Endothelial cell of umbilical vein (primary cell): ENCODE measurements around the gene PLEKHA6. TPM values are rescaled to one million over a fixed set of nuclear protein-coding genes. Genes with fewer than 3 reads are reported as not detected.

Experiments
- BruUV-seq: library from RNA; stranded (reverse); fragments of 400-500 nt; replicated peaks from 2 replicates; lab custom pipeline; 2021; lab: Mats Ljungman, UMichigan
- CTCF ChIA-PET: fragments of 300-600, 350-600 bp; sonication (Branson Sonifier 250); formaldehyde crosslinking; loops from one replicate; lab custom pipeline; 2021; ENCODE audit warnings: antibody characterized with exemption, inconsistent platforms; lab: Charles Lee
- POLR2A ChIA-PET: fragments of 300-600, 350-600 bp; sonication (Branson Sonifier 250); formaldehyde crosslinking; loops from one replicate; lab custom pipeline; 2021; ENCODE audit warnings: antibody characterized with exemption, inconsistent platforms; lab: Charles Lee
- DNase-seq: peaks from one replicate; pipeline ENCODE4 v3.0.0-alpha.2; 2011; ENCODE audit warnings: low read depth, low spot score
- FAIRE-seq: peaks from 2 replicates; lab custom pipeline; 2011; peaks lifted over from hg19 to GRCh38; lab: Jason Lieb, UNC
- H2AFZ ChIP-seq: 2 replicates; pipeline ENCODE4 v1.6.0; 2012; ENCODE audit warnings: low read depth, low read length, control low read depth, inconsistent platforms
- H3K27ac ChIP-seq: 2 replicates; pipeline ENCODE4 v1.5.1; 2011; ENCODE audit warnings: low read depth, mild to moderate bottlenecking, control low read depth, low read length, moderate library complexity; ENCODE audit not compliant: insufficient read depth
- H3K27me3 ChIP-seq, 2 experiments: 2 replicates each; pipeline versions ENCODE4 v1.6.0 to v1.6.1; 2011; ENCODE audit warnings: low read length in 2 of 2, mixed read lengths in 1 of 2; ENCODE audit not compliant: control insufficient read depth in 2 of 2, insufficient read depth in 2 of 2
- H3K36me3 ChIP-seq, 2 experiments: 2 replicates in 1 of 2; 3 replicates in 1 of 2; pipeline ENCODE4 v1.5.1; 2011; ENCODE audit warnings: low read length in 2 of 2, mild to moderate bottlenecking in 1 of 2, moderate library complexity in 1 of 2; ENCODE audit not compliant: control insufficient read depth in 2 of 2, insufficient read depth in 2 of 2; ENCODE audit errors: extremely low read depth in 1 of 2
- H3K4me1 ChIP-seq: 3 replicates; pipeline ENCODE4 v1.5.1; 2011; ENCODE audit warnings: mild to moderate bottlenecking, low read length; ENCODE audit not compliant: control insufficient read depth, insufficient read depth; ENCODE audit errors: extremely low read depth
- H3K4me2 ChIP-seq: 2 replicates; pipeline ENCODE4 v1.6.1; 2011; ENCODE audit warnings: low read length, control low read depth, mixed read lengths; ENCODE audit not compliant: insufficient read depth
- H3K4me3 ChIP-seq, 3 experiments: fragments of 200-600 bp in 1 of 3; sonication (generic), shearing (Covaris generic) in 1 of 3; replicated peaks in 1 of 3; 2 replicates each; pipeline ENCODE4 v1.5.1; 2011 to 2016; ENCODE audit warnings: control low read depth in 3 of 3, low read length in 3 of 3, mild to moderate bottlenecking in 2 of 3, inconsistent platforms in 1 of 3, low read depth in 1 of 3, moderate library complexity in 1 of 3; ENCODE audit not compliant: insufficient read depth in 1 of 3
- H3K79me2 ChIP-seq: 2 replicates; pipeline ENCODE4 v1.6.0; 2012; ENCODE audit warnings: low read length, inconsistent platforms; ENCODE audit not compliant: control insufficient read depth, insufficient read depth
- H3K9ac ChIP-seq: replicated peaks from 2 replicates; pipeline ENCODE3; 2011; ENCODE audit warnings: low read length, control low read depth; ENCODE audit not compliant: insufficient read depth; ENCODE audit errors: extremely low read depth
- H3K9me1 ChIP-seq: replicated peaks from 3 replicates; pipeline ENCODE4 v1.6.0; 2011; ENCODE audit warnings: mild to moderate bottlenecking, low read length; ENCODE audit not compliant: control insufficient read depth, insufficient read depth; ENCODE audit errors: extremely low read depth
- H3K9me3 ChIP-seq: replicated peaks from 2 replicates; pipeline ENCODE4 v1.5.1; 2012; ENCODE audit warnings: low read length, inconsistent platforms; ENCODE audit not compliant: control insufficient read depth, insufficient read depth
- H4K20me1 ChIP-seq: replicated peaks from 2 replicates; pipeline ENCODE3; 2011; ENCODE audit warnings: mild to moderate bottlenecking, low read length; ENCODE audit not compliant: control insufficient read depth, insufficient read depth; ENCODE audit errors: extremely low read depth
- EZH2 ChIP-seq: IDR thresholded peaks from 2 replicates; pipeline ENCODE4 v1.6.1; 2012; ENCODE audit warnings: borderline replicate concordance, low read depth, mild to moderate bottlenecking, moderate library complexity, low read length, inconsistent platforms; ENCODE audit not compliant: severe bottlenecking
- GATA2 ChIP-seq: IDR thresholded peaks from 2 replicates; pipeline ENCODE4 v1.7.0; 2011; ENCODE audit warnings: low read depth, mild to moderate bottlenecking, moderate library complexity, mixed read lengths, low read length; ENCODE audit not compliant: insufficient read length, insufficient read depth
- dilution Hi-C: fragments of 300-500 bp; cut with MboI; formaldehyde crosslinking; loops from one replicate; pipeline ENCODE4 v1.15.0; 2019; ENCODE audit warnings: low sequenced_read_pairs; ENCODE audit not compliant: extremely low pct_ligation_motif_present
- intact Hi-C: fragments of 100-400 bp; cut with micrococcal nuclease; formaldehyde crosslinking; loops from one replicate; pipeline ENCODE4 v1.10.0; 2022
- polyA plus RNA-seq, 4 experiments: library from polyadenylated mRNA; depleted of rRNA in 3 of 4; stranded (reverse) in 3 of 4; unstranded in 1 of 4; fragments of >200 nt; gene quantifications; 2 replicates each; pipeline versions ENCODE4 v1.2.1 to v1.2.3, GENCODE V29; 2011 to 2012; ENCODE audit warnings: missing spikeins in 1 of 4
- total RNA-seq: library from RNA; stranded (reverse); gene quantifications from 2 replicates; pipeline ENCODE4 v1.2.3, GENCODE V29; 2021
- TF ChIP-seq, protein P1 (sequence below): IDR thresholded peaks from 2 replicates; pipeline ENCODE4 v1.6.1; 2011; ENCODE audit not compliant: insufficient read depth, insufficient read length
- TF ChIP-seq, protein P2 (sequence below), 2 donors: IDR thresholded peaks; 1 replicate in 1 of 2; 2 replicates in 1 of 2; pipeline ENCODE4 v1.5.1; 2011; ENCODE audit warnings: low read length in 2 of 2, mild to moderate bottlenecking in 2 of 2, moderate library complexity in 2 of 2, control low read depth in 1 of 2, inconsistent platforms in 1 of 2, low read depth in 1 of 2; ENCODE audit not compliant: insufficient read depth in 1 of 2; ENCODE audit errors: extremely low read depth in 1 of 2

The PLEKHA6 gene
- total and polyA plus RNA-seq, 2 donors (not counting 3 experiments of a cell fraction or from before 2014, with no cell fraction given) = 2.1 to 15.0 TPM

DNA sequence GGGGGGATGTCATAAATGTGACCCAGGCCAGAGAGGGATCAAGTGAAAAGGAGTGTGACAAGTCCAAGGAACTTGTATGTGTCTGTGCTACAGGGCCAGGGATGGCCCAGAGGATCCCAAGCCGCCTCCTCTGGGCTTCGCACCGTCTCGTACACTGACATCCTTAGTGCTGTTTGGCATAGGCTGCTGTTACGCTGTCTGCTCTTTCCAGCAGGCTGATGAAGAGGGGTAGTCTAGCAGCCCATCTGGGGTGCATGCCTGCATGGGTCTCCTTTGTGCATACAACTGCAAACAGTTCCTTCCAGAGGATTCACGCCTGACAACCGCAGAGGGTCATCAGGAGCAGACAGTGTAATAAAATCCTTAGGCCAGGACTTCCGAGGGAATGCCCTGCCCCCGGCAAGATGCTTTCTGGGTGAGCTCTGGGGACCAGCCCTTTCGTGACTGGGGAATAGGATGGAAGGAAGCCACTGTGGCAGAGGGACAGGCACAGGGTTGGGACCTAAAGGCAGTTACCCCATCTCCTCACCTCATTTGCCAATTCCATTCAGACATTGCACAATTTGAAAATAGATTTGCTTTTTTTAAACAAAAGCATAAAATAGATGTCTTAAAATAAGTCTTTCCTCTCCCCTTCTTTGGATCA lies 139.6 kb downstream of the PLEKHA6 start:
- TF ChIP-seq, protein P1, sequence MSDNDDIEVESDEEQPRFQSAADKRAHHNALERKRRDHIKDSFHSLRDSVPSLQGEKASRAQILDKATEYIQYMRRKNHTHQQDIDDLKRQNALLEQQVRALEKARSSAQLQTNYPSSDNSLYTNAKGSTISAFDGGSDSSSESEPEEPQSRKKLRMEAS = no peak
- TF ChIP-seq GATA2 (no peak), EZH2 (no peak)
- TF ChIP-seq, protein P2, sequence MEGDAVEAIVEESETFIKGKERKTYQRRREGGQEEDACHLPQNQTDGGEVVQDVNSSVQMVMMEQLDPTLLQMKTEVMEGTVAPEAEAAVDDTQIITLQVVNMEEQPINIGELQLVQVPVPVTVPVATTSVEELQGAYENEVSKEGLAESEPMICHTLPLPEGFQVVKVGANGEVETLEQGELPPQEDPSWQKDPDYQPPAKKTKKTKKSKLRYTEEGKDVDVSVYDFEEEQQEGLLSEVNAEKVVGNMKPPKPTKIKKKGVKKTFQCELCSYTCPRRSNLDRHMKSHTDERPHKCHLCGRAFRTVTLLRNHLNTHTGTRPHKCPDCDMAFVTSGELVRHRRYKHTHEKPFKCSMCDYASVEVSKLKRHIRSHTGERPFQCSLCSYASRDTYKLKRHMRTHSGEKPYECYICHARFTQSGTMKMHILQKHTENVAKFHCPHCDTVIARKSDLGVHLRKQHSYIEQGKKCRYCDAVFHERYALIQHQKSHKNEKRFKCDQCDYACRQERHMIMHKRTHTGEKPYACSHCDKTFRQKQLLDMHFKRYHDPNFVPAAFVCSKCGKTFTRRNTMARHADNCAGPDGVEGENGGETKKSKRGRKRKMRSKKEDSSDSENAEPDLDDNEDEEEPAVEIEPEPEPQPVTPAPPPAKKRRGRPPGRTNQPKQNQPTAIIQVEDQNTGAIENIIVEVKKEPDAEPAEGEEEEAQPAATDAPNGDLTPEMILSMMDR (IDR thresholded peaks at IDR 0.05; ENCODE audit: extremely low read depth in 1 of 2, insufficient read depth in 1 of 2, low read depth in 1 of 2, low read length in 2 of 2) = no peak
- DNase-seq = no peak
- dilution Hi-C loops = no loop called here
- no TSS peak for BruUV-seq
- H3K4me3 ChIP-seq = no peak overlapping the region
- no peak for FAIRE-seq
- CTCF ChIA-PET = interaction anchor here (1.3 to 5.1 kb wide), 2 partner anchors 14 to 38 kb away, joined by 7 to 38 read pairs; no protein-coding TSS in a partner anchor
- H4K20me1 ChIP-seq = no peaks in the 10 kb centered on the region
- H3K79me2 ChIP-seq = no peaks in the 10 kb centered on the region
- H2AFZ ChIP-seq = no peak overlapping the region
- POLR2A ChIA-PET = no interaction called here
- H3K9me1 ChIP-seq = no peaks in the 10 kb centered on the region
- H3K27me3 ChIP-seq = no peaks in the 10 kb centered on the region
- H3K4me1 ChIP-seq = no peaks in the 10 kb centered on the region
- no peak overlapping the region for H3K9ac ChIP-seq
- no peaks in the 10 kb centered on the region for H3K9me3 ChIP-seq
- H3K4me2 ChIP-seq = no peak overlapping the region
- intact Hi-C loops = no loop called here
- peaks cover 0 to 2% of the 10 kb centered on the region in 2 experiments for H3K36me3 ChIP-seq
- H3K27ac ChIP-seq = no peak overlapping the region
